Measurements from ENCODE around the gene RMC1.
A peak's percentile ranks its signal among the peaks of the same experiment; 100 is the strongest.
"Not testable (repeated sequence)": the region's sequence is repeated elsewhere in the genome, so short reads cannot be mapped to it uniquely, and the experiment has no call there.

Gene RMC1

GRCh38 chr18:23470620-23471387 is 32.5 kb upstream of the RMC1 start:
- Histone ChIP-seq H3K27me3 (no peaks in the 10 kb centered on the region), H4K20me1 (no peaks in the 10 kb centered on the region), H3K9me3 (no peaks in the 10 kb centered on the region), H3K4me1 (0 out of 2 replicates have a peak, but pooled peaks cover 4% of the 10 kb centered on the region), H3K27ac (no peak overlapping the region), H3K9ac (no peak overlapping the region), H3K4me2 (no peak overlapping the region), H3K4me3 (no peak overlapping the region), H3K36me3 (peaks cover 96% of the 10 kb centered on the region)
- no peak for TF ChIP-seq Cebpa-rat (IDR thresholded peaks at IDR 0.05)

GRCh38 chr18:23471486-23471885 is 31.8 kb upstream of the RMC1 start:
- Histone ChIP-seq H3K27ac (no peak overlapping the region), H3K27me3 (no peaks in the 10 kb centered on the region), H3K9me3 (no peaks in the 10 kb centered on the region), H3K4me3 (no peak overlapping the region), H3K36me3 (peaks cover 96% of the 10 kb centered on the region), H3K4me1 (0 out of 2 replicates have a peak, but pooled peaks cover 4% of the 10 kb centered on the region), H3K4me2 (no peak overlapping the region), H4K20me1 (no peaks in the 10 kb centered on the region), H3K9ac (no peak overlapping the region)
- no peak for TF ChIP-seq Cebpa-rat (IDR thresholded peaks at IDR 0.05)

- H3K27me3 ChIP-seq = no peaks in the 10 kb centered on the region
- H3K27ac ChIP-seq = peak overlapping the region; percentile 56; the same call in 1 of the 2 replicates
- H3K4me2 ChIP-seq = peak overlapping the region; percentile 74
- peak overlapping the region; percentile 28; the same call in 1 of the 2 replicates for H3K4me3 ChIP-seq
- peaks cover 32% of the 10 kb centered on the region for H3K4me1 ChIP-seq
- H3K9me3 ChIP-seq = no peaks in the 10 kb centered on the region
- H4K20me1 ChIP-seq = no peaks in the 10 kb centered on the region
- peaks cover 81% of the 10 kb centered on the region for H3K36me3 ChIP-seq
- peak overlapping the region; percentile 10; the same call in 1 of the 2 replicates for H3K9ac ChIP-seq
- TF ChIP-seq Cebpa-rat (IDR thresholded peaks at IDR 0.05) = no peak
Measured at GRCh38 chr18:23479829-23480505, 23.3 kb upstream of the RMC1 start.

- Histone ChIP-seq H3K4me1 (peaks cover 21% of the 10 kb centered on the region), H3K9ac (no peak overlapping the region), H3K36me3 (peaks cover 35% of the 10 kb centered on the region), H4K20me1 (no peaks in the 10 kb centered on the region), H3K27ac (no peak overlapping the region), H3K4me2 (no peak overlapping the region), H3K27me3 (no peaks in the 10 kb centered on the region), H3K4me3 (no peak overlapping the region), H3K9me3 (no peaks in the 10 kb centered on the region)
- TF ChIP-seq Cebpa-rat (IDR thresholded peaks at IDR 0.05) = no peak
Measured at GRCh38 chr18:23484561-23485182, 18.6 kb upstream of the RMC1 start.

- Histone ChIP-seq H3K4me2 (no peak overlapping the region), H3K9ac (no peak overlapping the region)
Measured at GRCh38 chr18:23485386-23485785, 17.9 kb upstream of the RMC1 start.

GRCh38 chr18:23487738-23488570 is 15.4 kb upstream of the RMC1 start:
- Histone ChIP-seq H3K9ac (0 out of 2 replicates have a peak overlapping the region, but pooled peaks have one; percentile 1), H4K20me1 (no peaks in the 10 kb centered on the region), H3K27me3 (no peaks in the 10 kb centered on the region), H3K4me3 (no peak overlapping the region), H3K4me1 (peaks cover 8% of the 10 kb centered on the region; the same call in 1 of the 2 replicates), H3K36me3 (peaks cover 6% of the 10 kb centered on the region; the same call in 1 of the 2 replicates), H3K4me2 (peak overlapping the region; percentile 44), H3K27ac (peak overlapping the region; percentile 32; the same call in 1 of the 2 replicates), H3K9me3 (peaks cover 13% of the 10 kb centered on the region)
- no peak for TF ChIP-seq Cebpa-rat (IDR thresholded peaks at IDR 0.05)

More at GRCh38 chr18:23485386-23485785, 17.9 kb upstream of the RMC1 start:
- peaks cover 14% of the 10 kb centered on the region for H3K4me1 ChIP-seq
- no peak overlapping the region for H3K4me3 ChIP-seq
- H3K9me3 ChIP-seq = peaks cover 7% of the 10 kb centered on the region
- H3K27ac ChIP-seq = no peak overlapping the region
- H3K36me3 ChIP-seq = peaks cover 28% of the 10 kb centered on the region
- no peak for TF ChIP-seq Cebpa-rat (IDR thresholded peaks at IDR 0.05)
- H4K20me1 ChIP-seq = no peaks in the 10 kb centered on the region
- no peaks in the 10 kb centered on the region for H3K27me3 ChIP-seq

GRCh38 chr18:23489586-23489985 is 13.7 kb upstream of the RMC1 start:
- not testable (repeated sequence) for H3K4me2 ChIP-seq, H3K4me3 ChIP-seq, H3K36me3 ChIP-seq, H3K27ac ChIP-seq, H4K20me1 ChIP-seq, H3K4me1 ChIP-seq, H3K27me3 ChIP-seq, H3K9ac ChIP-seq
- H3K9me3 ChIP-seq = peaks cover 13% of the 10 kb centered on the region

- Histone ChIP-seq H3K27me3 (no peaks in the 10 kb centered on the region), H3K4me2 (no peak overlapping the region), H4K20me1 (no peaks in the 10 kb centered on the region), H3K4me3 (no peak overlapping the region), H3K4me1 (peaks cover 17% of the 10 kb centered on the region; the same call in 1 of the 2 replicates), H3K9ac (no peak overlapping the region), H3K27ac (no peak overlapping the region), H3K9me3 (peaks cover 13% of the 10 kb centered on the region), H3K36me3 (no peaks in the 10 kb centered on the region)
- TF ChIP-seq Cebpa-rat (IDR thresholded peaks at IDR 0.05) = no peak
Measured at GRCh38 chr18:23493654-23494053, 9.7 kb upstream of the RMC1 start.

GRCh38 chr18:23494992-23495391 is 8.3 kb upstream of the RMC1 start:
- peaks cover 28% of the 10 kb centered on the region; the same call in 1 of the 2 replicates for H3K4me1 ChIP-seq
- H3K4me2 ChIP-seq = no peak overlapping the region
- H3K36me3 ChIP-seq = no peaks in the 10 kb centered on the region
- no peaks in the 10 kb centered on the region for H3K27me3 ChIP-seq
- peaks cover 10% of the 10 kb centered on the region for H3K9me3 ChIP-seq
- H3K4me3 ChIP-seq = no peak overlapping the region
- no peak for TF ChIP-seq Cebpa-rat (IDR thresholded peaks at IDR 0.05)
- no peaks in the 10 kb centered on the region for H4K20me1 ChIP-seq
- H3K9ac ChIP-seq = no peak overlapping the region
- no peak overlapping the region for H3K27ac ChIP-seq
